IMR-90 (cell line): ENCODE results near the gene UCK2. TPM values are rescaled to one million over a fixed set of nuclear protein-coding genes. Genes with fewer than 3 reads are reported as not detected.

Source experiments
- ATAC-seq: fragments of 200-7000 bp; cut with Tn5 transposase; 2 replicates; pipeline ENCODE4 v1.9.1; 2020; ENCODE audit warnings: low read depth, mild to moderate bottlenecking, moderate library complexity
- BruUV-seq: library from RNA; stranded (reverse); fragments of 400-500 nt; replicated peaks from 2 replicates; lab custom pipeline; 2021; lab: Mats Ljungman, UMichigan
- CTCF ChIA-PET: fragments of 300-600 bp; formaldehyde crosslinking; extraction: SDS; loops from one replicate; lab custom pipeline; 2021; ENCODE audit warnings: antibody characterized with exemption; lab: Yijun Ruan, JAX
- POLR2A ChIA-PET: fragments of 300-600 bp; sonication (Branson Sonifier 250); formaldehyde crosslinking; loops from one replicate; lab custom pipeline; 2022; ENCODE audit warnings: antibody characterized with exemption; ENCODE audit not compliant: unreplicated experiment; lab: Charles Lee
- DNase-seq: peaks from one replicate; pipeline ENCODE4 v3.0.0; 2013
- H2AFZ ChIP-seq: replicated peaks from 2 replicates; pipeline ENCODE3; 2013; ENCODE audit warnings: low read length, mild to moderate bottlenecking; ENCODE audit not compliant: poor library complexity
- H2AK5ac ChIP-seq: 2 replicates; pipeline ENCODE4 v1.6.1; 2013; ENCODE audit warnings: low read depth, low read length, inconsistent platforms
- H2AK9ac ChIP-seq: replicated peaks from 2 replicates; pipeline ENCODE3; 2013; ENCODE audit warnings: mild to moderate bottlenecking, low read depth, low read length, moderate library complexity; ENCODE audit not compliant: poor library complexity
- H2BK120ac ChIP-seq: 2 replicates; pipeline ENCODE4 v1.6.1; 2013; ENCODE audit warnings: low read depth, low read length, inconsistent platforms
- H2BK15ac ChIP-seq: 3 replicates; pipeline ENCODE4 v1.6.1; 2013; ENCODE audit warnings: low read depth, low read length, inconsistent platforms
- H2BK20ac ChIP-seq: 2 replicates; pipeline ENCODE4 v1.6.1; 2013; ENCODE audit warnings: low read depth, mild to moderate bottlenecking, inconsistent platforms, low read length, moderate library complexity
- H2BK5ac ChIP-seq: 2 replicates; pipeline ENCODE4 v1.6.1; 2013; ENCODE audit warnings: mild to moderate bottlenecking, low read depth, low read length, inconsistent platforms; ENCODE audit not compliant: poor library complexity, severe bottlenecking
- H3K14ac ChIP-seq: replicated peaks from 2 replicates; pipeline ENCODE4 v1.6.1; 2013; ENCODE audit warnings: low read depth, low read length, inconsistent platforms
- H3K18ac ChIP-seq: 2 replicates; pipeline ENCODE4 v1.6.1; 2013; ENCODE audit warnings: low read depth, low read length, control low read depth
- H3K23ac ChIP-seq: 2 replicates; pipeline ENCODE4 v1.6.1; 2013; ENCODE audit warnings: low read depth, low read length, inconsistent platforms
- H3K27ac ChIP-seq: 2 replicates; pipeline ENCODE4 v1.5.1; 2013; ENCODE audit warnings: mild to moderate bottlenecking, control low read depth, low read length; ENCODE audit not compliant: insufficient read depth
- H3K27me3 ChIP-seq: 2 replicates; pipeline ENCODE4 v1.6.1; 2013; ENCODE audit warnings: low read length; ENCODE audit not compliant: control insufficient read depth, insufficient read depth
- H3K36me3 ChIP-seq: 2 replicates; pipeline ENCODE4 v1.6.1; 2013; ENCODE audit warnings: low read length, mixed read lengths; ENCODE audit not compliant: control insufficient read depth, insufficient read depth
- H3K4ac ChIP-seq: 2 replicates; pipeline ENCODE4 v1.6.1; 2013; ENCODE audit warnings: low read depth, low read length, inconsistent platforms
- H3K4me1 ChIP-seq: 2 replicates; pipeline ENCODE4 v1.6.1; 2013; ENCODE audit warnings: low read length, mixed read lengths; ENCODE audit not compliant: control insufficient read depth, insufficient read depth
- H3K4me2 ChIP-seq: 2 replicates; pipeline ENCODE4 v1.6.1; 2013; ENCODE audit warnings: low read depth, mild to moderate bottlenecking, control low read depth, low read length, moderate library complexity
- H3K4me3 ChIP-seq: 2 replicates; pipeline ENCODE4 v1.5.1; 2013; ENCODE audit warnings: low read depth, mild to moderate bottlenecking, control low read depth, low read length, moderate library complexity; ENCODE audit not compliant: insufficient read depth
- H3K56ac ChIP-seq: 2 replicates; pipeline ENCODE4 v1.6.1; 2013; ENCODE audit warnings: low read length, inconsistent platforms; ENCODE audit not compliant: insufficient read depth; ENCODE audit errors: extremely low read depth
- H3K79me1 ChIP-seq, 2 experiments: 2 replicates each; pipeline ENCODE4 v1.6.1; 2013; ENCODE audit warnings: low read length in 2 of 2, inconsistent platforms in 1 of 2, low read depth in 1 of 2
- H3K9ac ChIP-seq: 2 replicates; pipeline ENCODE4 v1.6.1; 2013; ENCODE audit warnings: low read depth, low read length, control low read depth
- H3K9me1 ChIP-seq: 2 replicates; pipeline ENCODE4 v1.6.1; 2013; ENCODE audit warnings: low read length, inconsistent platforms; ENCODE audit not compliant: insufficient read depth
- H3K9me3 ChIP-seq: 2 replicates; pipeline ENCODE4 v1.6.1; 2013; ENCODE audit warnings: low read length; ENCODE audit not compliant: control insufficient read depth, insufficient read depth
- H4K20me1 ChIP-seq: 2 replicates; pipeline ENCODE4 v1.6.1; 2013; ENCODE audit warnings: low read length, inconsistent platforms; ENCODE audit not compliant: insufficient read depth
- H4K5ac ChIP-seq: 2 replicates; pipeline ENCODE4 v1.6.1; 2013; ENCODE audit warnings: mild to moderate bottlenecking, low read depth, low read length, control low read depth
- H4K8ac ChIP-seq, 2 experiments: 2 replicates each; pipeline ENCODE4 v1.6.1; 2013; ENCODE audit warnings: low read depth in 2 of 2, low read length in 2 of 2, control low read depth in 1 of 2, inconsistent platforms in 1 of 2
- H4K91ac ChIP-seq: 2 replicates; pipeline ENCODE4 v1.6.1; 2013; ENCODE audit warnings: low read depth, low read length, inconsistent platforms; ENCODE audit not compliant: insufficient read depth
- BHLHE40 ChIP-seq: fragments of 150-350 bp; IDR thresholded peaks from 2 replicates; pipeline ENCODE4 v1.6.1; 2016; ENCODE audit warnings: mild to moderate bottlenecking, low read depth, low read length
- CEBPB ChIP-seq: IDR thresholded peaks from 2 replicates; pipeline ENCODE4 v1.6.1; 2012; ENCODE audit warnings: low read depth, low read length, improper control_type of control experiment
- CTCF ChIP-seq: conservative IDR thresholded peaks from 2 replicates; pipeline ENCODE4 v1.5.1; 2012; ENCODE audit warnings: mild to moderate bottlenecking, low read depth, low read length, improper control_type of control experiment
- MXI1 ChIP-seq: IDR thresholded peaks from 2 replicates; pipeline ENCODE4 v1.6.1; 2012; ENCODE audit warnings: low read depth, mild to moderate bottlenecking, low read length, moderate library complexity, borderline replicate concordance
- NFE2L2 ChIP-seq: fragments of 150-350 bp; IDR thresholded peaks from 2 replicates; pipeline ENCODE4 v1.6.1; 2016; ENCODE audit warnings: low read depth, mild to moderate bottlenecking, low read length
- POLR2A ChIP-seq: IDR thresholded peaks from 2 replicates; pipeline ENCODE4 v1.6.1; 2012; ENCODE audit warnings: mild to moderate bottlenecking, low read depth, low read length
- RAD21 ChIP-seq: IDR thresholded peaks from 2 replicates; pipeline ENCODE4 v1.6.1; 2012; ENCODE audit warnings: low read length, improper control_type of control experiment
- SMC3 ChIP-seq: fragments of 150-350 bp; IDR thresholded peaks from 2 replicates; pipeline ENCODE4 v1.6.1; 2016; ENCODE audit warnings: low read depth, mild to moderate bottlenecking, antibody characterized with exemption, low read length, moderate library complexity
- WGBS, 2 experiments: methylation state at CpG; one replicate each; pipeline versions ENCODE4 v1.1.5 to v1.1.7; 2013; ENCODE audit warnings: missing lambda C conversion rate in 2 of 2; ENCODE audit not compliant: insufficient read length in 1 of 2; ENCODE audit errors: extremely low coverage in 2 of 2; 5-methylcytosine and 5-hydroxymethylcytosine counted together
- dilution Hi-C: fragments of 300-500 bp; cut with HindIII; formaldehyde crosslinking; loops from one replicate; pipeline ENCODE4 v1.14.3; 2018; ENCODE audit warnings: low sequenced_read_pairs; ENCODE audit not compliant: unreplicated experiment
- in situ Hi-C: fragments of 300-500 bp; cut with MboI; formaldehyde crosslinking; loops from 3 replicates; pipeline ENCODE4 v1.14.3; 2019; ENCODE audit warnings: low sequenced_read_pairs, inconsistent platforms, mixed read lengths
- intact Hi-C: fragments of 100-400 bp; cut with micrococcal nuclease; formaldehyde crosslinking; loops from 2 replicates; pipeline ENCODE4 v1.10.0; 2022
- polyA plus RNA-seq, 3 experiments: library from polyadenylated mRNA; depleted of rRNA; stranded (reverse); fragments of >200 nt; gene quantifications; 2 replicates each; pipeline ENCODE4 v1.2.3, GENCODE V29; 2012; ENCODE audit warnings: low replicate concordance in 1 of 3
- total RNA-seq: library from RNA; depleted of rRNA; stranded (reverse); fragments of >200 nt; gene quantifications from 2 replicates; pipeline ENCODE4 v1.2.3, GENCODE V29; 2012

UCK2 gene
- total and polyA plus RNA-seq, 2 of the 4 experiments (the other 2 are of a cell fraction) = 83.0 to 87.8 TPM

DNA sequence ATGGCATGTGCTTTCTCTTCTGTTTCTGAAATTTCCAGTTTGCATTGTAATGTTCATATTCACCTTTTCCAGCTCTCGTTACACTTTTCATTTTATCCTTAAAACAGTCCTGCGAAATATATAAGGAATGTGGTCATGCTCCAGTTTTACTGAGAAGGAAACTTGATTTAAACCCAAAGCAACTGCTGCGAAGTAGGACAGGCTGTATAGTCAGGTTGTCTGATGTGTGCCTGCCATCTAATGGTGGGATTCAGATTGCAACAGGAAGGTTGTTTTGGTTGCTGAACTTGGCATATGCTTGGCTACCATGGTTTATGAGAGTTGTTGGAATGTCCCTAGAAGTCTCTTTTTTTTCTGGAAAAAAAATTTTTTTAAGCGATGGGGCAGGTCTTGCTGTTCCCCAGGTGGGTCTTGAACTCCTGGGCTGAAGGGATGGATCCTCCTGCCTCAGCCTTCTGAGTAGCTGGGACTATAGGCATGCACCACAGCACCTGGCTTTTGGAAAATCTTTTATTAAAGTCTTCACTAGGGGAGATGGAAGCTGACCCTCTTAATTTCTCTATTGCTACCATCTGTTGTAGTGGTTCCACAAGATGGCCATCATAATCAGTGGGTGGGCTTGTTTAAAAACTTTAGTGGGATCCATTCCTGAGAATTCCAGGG lies 86.9 kb downstream of the UCK2 start:
- Histone ChIP-seq H3K27ac (no peak overlapping the region), H3K14ac (no peak overlapping the region), H2AK5ac (no peak overlapping the region), H4K20me1 (no peaks in the 10 kb centered on the region), H3K18ac (no peak overlapping the region), H2BK15ac (no peak overlapping the region), H3K23ac (no peak overlapping the region), H3K36me3 (peaks cover under 1% of the 10 kb centered on the region; the same call in 1 of the 2 replicates), H3K79me1 (peaks cover 0 to 3% of the 10 kb centered on the region in 2 experiments; a peak in 1 of 4 replicates), H3K4me2 (no peak overlapping the region), H3K4ac (no peak overlapping the region), H2BK120ac (no peak overlapping the region), H2AFZ (no peak overlapping the region), H2AK9ac (no peak overlapping the region), H2BK20ac (no peak overlapping the region), H3K9ac (no peak overlapping the region), H3K56ac (no peak overlapping the region), H3K9me3 (no peaks in the 10 kb centered on the region), H3K4me3 (no peak overlapping the region), H3K4me1 (peaks cover 5% of the 10 kb centered on the region), H4K91ac (no peak overlapping the region), H3K27me3 (no peaks in the 10 kb centered on the region), H4K8ac (no peak overlapping the region), H2BK5ac (no peak overlapping the region), H3K9me1 (peaks cover 5% of the 10 kb centered on the region; the same call in 1 of the 2 replicates), H4K5ac (no peak overlapping the region)
- ATAC-seq (peak; percentile 89), DNase-seq (peak; percentile 88)
- intact Hi-C loops (loop anchor here (1.0 kb wide), 4 partner anchors 86 to 313 kb away; partner anchors contain the start of gene TMCO1), in situ Hi-C loops (no loop called here), dilution Hi-C loops (no loop called here)
- TF ChIP-seq POLR2A (peak; percentile 57), CTCF (peak; percentile 96), SMC3 (peak; percentile 98), MXI1 (no peak), CEBPB (peak; percentile 37; the same call in 1 of the 2 replicates), RAD21 (peak; percentile 100), BHLHE40 (no peak), NFE2L2 (no peak)
- no TSS peak for BruUV-seq
- CTCF ChIA-PET = interaction anchor here (0.6 to 1.6 kb wide), 13 partner anchors 10 to 564 kb away, joined by 3 to 4 read pairs (median 3); no protein-coding TSS in a partner anchor
- POLR2A ChIA-PET = no interaction called here
- WGBS, 2 experiments = no CpG with 5 or more reads among the region's 4 CpGs
